K562 (cell line): ENCODE results near the gene GAMT. TPM values are rescaled to one million over a fixed set of nuclear protein-coding genes. Genes with fewer than 3 reads are reported as not detected.
"Not testable (repeated sequence)": the region's sequence is repeated elsewhere in the genome, so short reads cannot be mapped to it uniquely, and the experiment has no call there.

Experiments used
- FIP1L1 ChIP-seq: fragments of 200-400 bp; formaldehyde crosslinking; IDR thresholded peaks from 2 replicates; pipeline ENCODE4 v1.6.1; 2018; ENCODE audit warnings: mild to moderate bottlenecking, low read depth, low read length; ENCODE audit not compliant: poor library complexity, severe bottlenecking
- MYC ChIP-seq, 2 experiments: fragments of 250-450 bp in 1 of 2; sonication (Bioruptor Pico) in 1 of 2; IDR thresholded peaks; 2 replicates each; pipeline versions ENCODE4 v1.5.1 to v1.6.1; 2012 to 2021; ENCODE audit warnings: low read depth in 2 of 2, borderline replicate concordance in 1 of 2, improper control_type of control experiment in 1 of 2, low read length in 1 of 2, mild to moderate bottlenecking in 1 of 2, moderate library complexity in 1 of 2
- RBFOX2 ChIP-seq: fragments of 200-400 bp; formaldehyde crosslinking; IDR thresholded peaks from 2 replicates; pipeline ENCODE4 v1.6.1; 2017; ENCODE audit warnings: low read depth, mild to moderate bottlenecking, low read length, moderate library complexity
- RBM22 ChIP-seq: fragments of 200-400 bp; formaldehyde crosslinking; IDR thresholded peaks from 2 replicates; pipeline ENCODE4 v1.6.1; 2018; ENCODE audit warnings: low read length, low read depth; ENCODE audit not compliant: poor library complexity, severe bottlenecking
- SIN3A ChIP-seq, 2 experiments: fragments of 150-350 bp in 1 of 2; IDR thresholded peaks; 2 replicates each; pipeline ENCODE4 v1.6.1; 2011 to 2016; ENCODE audit warnings: borderline replicate concordance in 2 of 2, low read depth in 2 of 2, low read length in 2 of 2, mild to moderate bottlenecking in 2 of 2, moderate library complexity in 2 of 2; ENCODE audit not compliant: control insufficient read depth in 1 of 2
- TOE1 ChIP-seq, 2 experiments: fragments of 450-650 bp in 1 of 2; sonication (generic) in 1 of 2; formaldehyde crosslinking in 1 of 2; IDR thresholded peaks; 2 replicates each; pipeline versions ENCODE4 v1.7.1 to v1.8.0; 2016 to 2022; ENCODE audit warnings: borderline replicate concordance in 2 of 2, mild to moderate bottlenecking in 2 of 2, antibody characterized with exemption in 1 of 2, inconsistent platforms in 1 of 2, low read depth in 1 of 2, missing genetic modification reagents in 1 of 2, moderate library complexity in 1 of 2
- polyA plus RNA-seq, 8 experiments: library from polyadenylated mRNA; depleted of rRNA in 4 of 8; stranded (reverse) in 5 of 8; unstranded in 3 of 8; fragments of >200 nt; fragmentation: Nextera tagmentation in 2 of 8; fragmentation: Illumina TruSeq in 1 of 8; extraction: Ambion mirVana in 2 of 8; extraction: Trizol in 1 of 8; gene quantifications; 2 replicates each; pipeline versions ENCODE4 v1.2.1 to v1.2.3, GENCODE V29; 2011 to 2014; ENCODE audit warnings: inconsistent platforms in 1 of 8, missing spikeins in 1 of 8
- total RNA-seq, 7 experiments: library from RNA; depleted of rRNA in 6 of 7; stranded (reverse); fragments of >200 nt in 6 of 7; fragmentation: Illumina TruSeq in 2 of 7; extraction: Trizol in 2 of 7; gene quantifications; 2 replicates each; pipeline versions ENCODE4 v1.2.1 to v1.2.3, GENCODE V29; 2011 to 2021; ENCODE audit warnings: low replicate concordance in 1 of 7
- TF ChIP-seq, protein P1 (sequence below): fragments of 450-650 bp; IDR thresholded peaks from 2 replicates; pipeline ENCODE4 v1.6.1; 2018; ENCODE audit not compliant: partially characterized antibody
- TF ChIP-seq, protein P2 (sequence below): sonication (generic); formaldehyde crosslinking; IDR thresholded peaks from 2 replicates; pipeline ENCODE4 v1.8.0; 2022; ENCODE audit warnings: mild to moderate bottlenecking, missing genetic modification reagents
- TF ChIP-seq, protein P3 (sequence below): sonication (generic); formaldehyde crosslinking; IDR thresholded peaks from 2 replicates; pipeline ENCODE4 v1.8.0; 2022; ENCODE audit warnings: missing genetic modification reagents, mild to moderate bottlenecking, moderate library complexity, borderline replicate concordance
- TF ChIP-seq, protein P4 (sequence below): sonication (generic); formaldehyde crosslinking; IDR thresholded peaks from 2 replicates; pipeline ENCODE4 v1.8.0; 2022; ENCODE audit warnings: mild to moderate bottlenecking, missing genetic modification reagents, borderline replicate concordance

Gene GAMT
- total and polyA plus RNA-seq, 9 of the 15 experiments (the other 6 are each of a cell fraction or from before 2014, with no cell fraction given) = 1.3 to 35.3 (median 27.2) TPM

DNA sequence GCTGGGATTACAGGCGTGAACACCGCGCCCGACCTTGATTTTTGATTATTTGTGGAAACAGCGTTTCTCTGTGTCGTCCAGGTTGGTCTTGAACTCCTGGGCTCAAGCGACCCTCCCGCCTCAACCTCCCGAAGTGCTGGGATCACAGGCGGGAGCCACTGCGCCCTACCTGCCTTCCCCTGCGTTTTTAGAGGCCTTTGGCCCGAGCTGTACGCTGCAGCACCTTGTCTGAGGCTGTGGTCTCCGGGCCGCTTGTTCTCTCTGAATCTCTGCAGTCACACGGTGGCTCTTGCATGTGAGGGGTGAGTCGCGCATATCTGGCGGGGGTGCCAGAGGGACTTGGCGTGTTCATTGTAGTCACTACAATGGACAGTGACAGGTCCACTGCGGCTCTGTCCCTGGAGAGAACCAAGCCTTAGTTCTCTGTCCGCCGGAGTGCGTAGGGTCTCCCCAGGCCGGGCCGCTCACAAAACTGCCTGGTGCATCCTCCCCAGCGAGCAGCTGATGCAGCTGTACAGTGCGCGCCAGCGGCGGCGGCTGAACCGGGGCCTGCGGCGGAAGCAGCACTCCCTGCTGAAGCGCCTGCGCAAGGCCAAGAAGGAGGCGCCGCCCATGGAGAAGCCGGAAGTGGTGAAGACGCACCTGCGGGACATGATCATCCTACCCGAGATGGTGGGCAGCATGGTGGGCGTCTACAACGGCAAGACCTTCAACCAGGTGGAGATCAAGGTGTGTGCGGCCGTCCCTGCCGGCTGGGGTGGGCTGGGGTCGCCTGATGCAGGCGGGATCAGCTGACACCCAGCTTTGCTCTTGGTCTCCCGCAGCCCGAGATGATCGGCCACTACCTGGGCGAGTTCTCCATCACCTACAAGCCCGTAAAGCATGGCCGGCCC lies 38.4 kb upstream of the GAMT start (continued):
- TF ChIP-seq, protein P1, sequence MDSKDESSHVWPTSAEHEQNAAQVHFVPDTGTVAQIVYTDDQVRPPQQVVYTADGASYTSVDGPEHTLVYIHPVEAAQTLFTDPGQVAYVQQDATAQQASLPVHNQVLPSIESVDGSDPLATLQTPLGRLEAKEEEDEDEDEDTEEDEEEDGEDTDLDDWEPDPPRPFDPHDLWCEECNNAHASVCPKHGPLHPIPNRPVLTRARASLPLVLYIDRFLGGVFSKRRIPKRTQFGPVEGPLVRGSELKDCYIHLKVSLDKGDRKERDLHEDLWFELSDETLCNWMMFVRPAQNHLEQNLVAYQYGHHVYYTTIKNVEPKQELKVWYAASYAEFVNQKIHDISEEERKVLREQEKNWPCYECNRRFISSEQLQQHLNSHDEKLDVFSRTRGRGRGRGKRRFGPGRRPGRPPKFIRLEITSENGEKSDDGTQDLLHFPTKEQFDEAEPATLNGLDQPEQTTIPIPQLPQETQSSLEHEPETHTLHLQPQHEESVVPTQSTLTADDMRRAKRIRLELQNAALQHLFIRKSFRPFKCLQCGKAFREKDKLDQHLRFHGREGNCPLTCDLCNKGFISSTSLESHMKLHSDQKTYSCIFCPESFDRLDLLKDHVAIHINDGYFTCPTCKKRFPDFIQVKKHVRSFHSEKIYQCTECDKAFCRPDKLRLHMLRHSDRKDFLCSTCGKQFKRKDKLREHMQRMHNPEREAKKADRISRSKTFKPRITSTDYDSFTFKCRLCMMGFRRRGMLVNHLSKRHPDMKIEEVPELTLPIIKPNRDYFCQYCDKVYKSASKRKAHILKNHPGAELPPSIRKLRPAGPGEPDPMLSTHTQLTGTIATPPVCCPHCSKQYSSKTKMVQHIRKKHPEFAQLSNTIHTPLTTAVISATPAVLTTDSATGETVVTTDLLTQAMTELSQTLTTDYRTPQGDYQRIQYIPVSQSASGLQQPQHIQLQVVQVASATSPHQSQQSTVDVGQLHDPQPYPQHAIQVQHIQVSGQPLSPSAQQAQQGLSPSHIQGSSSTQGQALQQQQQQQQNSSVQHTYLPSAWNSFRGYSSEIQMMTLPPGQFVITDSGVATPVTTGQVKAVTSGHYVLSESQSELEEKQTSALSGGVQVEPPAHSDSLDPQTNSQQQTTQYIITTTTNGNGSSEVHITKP = peak; percentile 47
- TF ChIP-seq, protein P2, sequence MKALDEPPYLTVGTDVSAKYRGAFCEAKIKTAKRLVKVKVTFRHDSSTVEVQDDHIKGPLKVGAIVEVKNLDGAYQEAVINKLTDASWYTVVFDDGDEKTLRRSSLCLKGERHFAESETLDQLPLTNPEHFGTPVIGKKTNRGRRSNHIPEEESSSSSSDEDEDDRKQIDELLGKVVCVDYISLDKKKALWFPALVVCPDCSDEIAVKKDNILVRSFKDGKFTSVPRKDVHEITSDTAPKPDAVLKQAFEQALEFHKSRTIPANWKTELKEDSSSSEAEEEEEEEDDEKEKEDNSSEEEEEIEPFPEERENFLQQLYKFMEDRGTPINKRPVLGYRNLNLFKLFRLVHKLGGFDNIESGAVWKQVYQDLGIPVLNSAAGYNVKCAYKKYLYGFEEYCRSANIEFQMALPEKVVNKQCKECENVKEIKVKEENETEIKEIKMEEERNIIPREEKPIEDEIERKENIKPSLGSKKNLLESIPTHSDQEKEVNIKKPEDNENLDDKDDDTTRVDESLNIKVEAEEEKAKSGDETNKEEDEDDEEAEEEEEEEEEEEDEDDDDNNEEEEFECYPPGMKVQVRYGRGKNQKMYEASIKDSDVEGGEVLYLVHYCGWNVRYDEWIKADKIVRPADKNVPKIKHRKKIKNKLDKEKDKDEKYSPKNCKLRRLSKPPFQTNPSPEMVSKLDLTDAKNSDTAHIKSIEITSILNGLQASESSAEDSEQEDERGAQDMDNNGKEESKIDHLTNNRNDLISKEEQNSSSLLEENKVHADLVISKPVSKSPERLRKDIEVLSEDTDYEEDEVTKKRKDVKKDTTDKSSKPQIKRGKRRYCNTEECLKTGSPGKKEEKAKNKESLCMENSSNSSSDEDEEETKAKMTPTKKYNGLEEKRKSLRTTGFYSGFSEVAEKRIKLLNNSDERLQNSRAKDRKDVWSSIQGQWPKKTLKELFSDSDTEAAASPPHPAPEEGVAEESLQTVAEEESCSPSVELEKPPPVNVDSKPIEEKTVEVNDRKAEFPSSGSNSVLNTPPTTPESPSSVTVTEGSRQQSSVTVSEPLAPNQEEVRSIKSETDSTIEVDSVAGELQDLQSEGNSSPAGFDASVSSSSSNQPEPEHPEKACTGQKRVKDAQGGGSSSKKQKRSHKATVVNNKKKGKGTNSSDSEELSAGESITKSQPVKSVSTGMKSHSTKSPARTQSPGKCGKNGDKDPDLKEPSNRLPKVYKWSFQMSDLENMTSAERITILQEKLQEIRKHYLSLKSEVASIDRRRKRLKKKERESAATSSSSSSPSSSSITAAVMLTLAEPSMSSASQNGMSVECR (CRISPR knock-in tag) = peak; percentile 91
- TF ChIP-seq FIP1L1 (peak; percentile 30), RBFOX2 (peak; percentile 88), RBM22 (peak; percentile 37), SIN3A (IDR thresholded peaks at IDR 0.05; ENCODE audit: borderline replicate concordance in 2 of 2, control insufficient read depth in 1 of 2, low read depth in 2 of 2, low read length in 2 of 2) (peak; percentile 42 to 53; a peak in 2 of 4 replicates), MYC (IDR thresholded peaks at IDR 0.05; ENCODE audit: low read depth, low read length) (0 out of 2 replicates have a peak, but pooled peaks have one; percentile 7), TOE1 (IDR thresholded peaks at IDR 0.05; ENCODE audit: borderline replicate concordance) (peak; percentile 13; the same call in 1 of the 2 replicates)
- TF ChIP-seq, protein P3, sequence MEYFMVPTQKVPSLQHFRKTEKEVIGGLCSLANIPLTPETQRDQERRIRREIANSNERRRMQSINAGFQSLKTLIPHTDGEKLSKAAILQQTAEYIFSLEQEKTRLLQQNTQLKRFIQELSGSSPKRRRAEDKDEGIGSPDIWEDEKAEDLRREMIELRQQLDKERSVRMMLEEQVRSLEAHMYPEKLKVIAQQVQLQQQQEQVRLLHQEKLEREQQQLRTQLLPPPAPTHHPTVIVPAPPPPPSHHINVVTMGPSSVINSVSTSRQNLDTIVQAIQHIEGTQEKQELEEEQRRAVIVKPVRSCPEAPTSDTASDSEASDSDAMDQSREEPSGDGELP (CRISPR knock-in tag) = peak; percentile 96
- TF ChIP-seq MYC, TOE1 (CRISPR knock-in tag; IDR thresholded peaks at IDR 0.05; ENCODE audit: borderline replicate concordance, low read depth): not testable (repeated sequence)
- TF ChIP-seq, protein P4, sequence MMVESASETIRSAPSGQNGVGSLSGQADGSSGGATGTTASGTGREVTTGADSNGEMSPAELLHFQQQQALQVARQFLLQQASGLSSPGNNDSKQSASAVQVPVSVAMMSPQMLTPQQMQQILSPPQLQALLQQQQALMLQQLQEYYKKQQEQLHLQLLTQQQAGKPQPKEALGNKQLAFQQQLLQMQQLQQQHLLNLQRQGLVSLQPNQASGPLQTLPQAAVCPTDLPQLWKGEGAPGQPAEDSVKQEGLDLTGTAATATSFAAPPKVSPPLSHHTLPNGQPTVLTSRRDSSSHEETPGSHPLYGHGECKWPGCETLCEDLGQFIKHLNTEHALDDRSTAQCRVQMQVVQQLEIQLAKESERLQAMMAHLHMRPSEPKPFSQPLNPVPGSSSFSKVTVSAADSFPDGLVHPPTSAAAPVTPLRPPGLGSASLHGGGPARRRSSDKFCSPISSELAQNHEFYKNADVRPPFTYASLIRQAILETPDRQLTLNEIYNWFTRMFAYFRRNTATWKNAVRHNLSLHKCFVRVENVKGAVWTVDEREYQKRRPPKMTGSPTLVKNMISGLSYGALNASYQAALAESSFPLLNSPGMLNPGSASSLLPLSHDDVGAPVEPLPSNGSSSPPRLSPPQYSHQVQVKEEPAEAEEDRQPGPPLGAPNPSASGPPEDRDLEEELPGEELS (CRISPR knock-in tag) = peak; percentile 68; the same call in 1 of the 2 replicates
